ENCODE measurements around the gene POR.

Gene POR

GRCh38 chr7:75985518-75986146 is 70.7 kb downstream of the POR start:
- Mint-ChIP-seq H3K4me3 (no peak overlapping the region), H3K36me3 (ENCODE audit: low read depth) (peaks cover 11% of the 10 kb centered on the region), H3K27me3 (ENCODE audit: low read depth, poor library complexity) (peaks cover 3% of the 10 kb centered on the region), H3K9me3 (no peaks in the 10 kb centered on the region), H3K27ac (no peak overlapping the region), H3K4me1 (peaks cover 21% of the 10 kb centered on the region)
- TF ChIP-seq CTCF (IDR thresholded peaks at IDR 0.05): no peak
- DNase-seq: no peak

GRCh38 chr7:75986147-75986781 is 71.3 kb downstream of the POR start:
- Mint-ChIP-seq H3K27me3 (ENCODE audit: low read depth, poor library complexity) (peaks cover 3% of the 10 kb centered on the region), H3K4me3 (no peak overlapping the region), H3K36me3 (ENCODE audit: low read depth) (peaks cover 11% of the 10 kb centered on the region), H3K4me1 (peaks cover 28% of the 10 kb centered on the region), H3K27ac (no peak overlapping the region), H3K9me3 (no peaks in the 10 kb centered on the region)
- no peak for DNase-seq
- no peak for TF ChIP-seq CTCF (IDR thresholded peaks at IDR 0.05)

- TF ChIP-seq CTCF (IDR thresholded peaks at IDR 0.05): no peak
- Mint-ChIP-seq H3K4me1 (peaks cover 29% of the 10 kb centered on the region), H3K9me3 (no peaks in the 10 kb centered on the region), H3K4me3 (no peak overlapping the region), H3K36me3 (ENCODE audit: low read depth) (peaks cover 11% of the 10 kb centered on the region), H3K27me3 (ENCODE audit: low read depth, poor library complexity) (peaks cover 3% of the 10 kb centered on the region), H3K27ac (peak overlapping the region; percentile 68)
- no peak for DNase-seq
These were observed 72.3 kb downstream of the POR start for GRCh38 chr7:75987026-75987804.

GRCh38 chr7:75987805-75988567 is 73.0 kb downstream of the POR start:
- TF ChIP-seq CTCF (IDR thresholded peaks at IDR 0.05): no peak
- H3K27me3 Mint-ChIP-seq (ENCODE audit: low read depth, poor library complexity): peaks cover 3% of the 10 kb centered on the region
- H3K27ac Mint-ChIP-seq: no peak overlapping the region
- H3K4me1 Mint-ChIP-seq: peaks cover 31% of the 10 kb centered on the region
- no peaks in the 10 kb centered on the region for H3K9me3 Mint-ChIP-seq
- peaks cover 11% of the 10 kb centered on the region for H3K36me3 Mint-ChIP-seq (ENCODE audit: low read depth)
- DNase-seq: no peak
- no peak overlapping the region for H3K4me3 Mint-ChIP-seq

GRCh38 chr7:75988568-75989499 is 73.9 kb downstream of the POR start:
- TF ChIP-seq CTCF (IDR thresholded peaks at IDR 0.05): no peak
- H3K27ac Mint-ChIP-seq: no peak overlapping the region
- no peak for DNase-seq

More at GRCh38 chr7:75988568-75989499, 73.9 kb downstream of the POR start:
- Mint-ChIP-seq H3K36me3 (ENCODE audit: low read depth) (peaks cover 11% of the 10 kb centered on the region), H3K27me3 (ENCODE audit: low read depth, poor library complexity) (peaks cover 3% of the 10 kb centered on the region), H3K9me3 (no peaks in the 10 kb centered on the region), H3K4me1 (peaks cover 39% of the 10 kb centered on the region), H3K4me3 (no peak overlapping the region)
